ENCODE measurements around the gene TMEM213. TPM values are rescaled to one million over a fixed set of nuclear protein-coding genes. Genes with fewer than 3 reads are reported as not detected.

TMEM213 gene
- total and polyA plus RNA-seq, 10 of the 15 experiments (the other 5 are each of a cell fraction or from before 2014, with no cell fraction given): not detected

GRCh38 chr7:138798836-138799235, 1.0 kb downstream of the TMEM213 start:
- ATAC-seq (no peak), DNase-seq (ENCODE audit: low read depth, low spot score) (no peak), FAIRE-seq (no peak)
- Histone ChIP-seq H3K9me3 (replicated peaks; ENCODE audit: control insufficient read depth, insufficient read depth, low read length) (no peaks in the 10 kb centered on the region), H3K27ac (ENCODE audit: control insufficient read depth, insufficient read depth) (no peak overlapping the region), H3K36me3 (ENCODE audit: control insufficient read depth in 2 of 2, insufficient read depth in 2 of 2, low read length in 1 of 2) (no peaks in the 10 kb centered on the region), H3K79me2 (ENCODE audit: control insufficient read depth, insufficient read depth, low read length) (no peaks in the 10 kb centered on the region), H3K4me1 (ENCODE audit: control insufficient read depth, insufficient read depth, low read length) (no peaks in the 10 kb centered on the region), H3K27me3 (replicated peaks in 1 of 2; ENCODE audit: control insufficient read depth in 2 of 2, insufficient read depth in 2 of 2, low read length in 1 of 2) (no peaks in the 10 kb centered on the region), H2AFZ (ENCODE audit: control insufficient read depth, low read depth, low read length) (no peak overlapping the region), H3K4me2 (ENCODE audit: control insufficient read depth, insufficient read depth) (no peak overlapping the region), H3K9ac (ENCODE audit: control insufficient read depth, insufficient read depth, low read length) (no peak overlapping the region), H4K20me1 (ENCODE audit: control insufficient read depth, insufficient read depth) (no peaks in the 10 kb centered on the region), H3K4me3 (no peak overlapping the region)
- WGBS (ENCODE audit: insufficient coverage, insufficient replicate concordance, low lambda C conversion rate, missing lambda C conversion rate): 27% methylated on average over 5 of the region's 5 CpGs
- BruUV-seq (replicated peaks): no TSS peak
- in situ Hi-C loops (cut with MboI): no loop called here
- RAD21 ChIA-PET (ENCODE audit: unreplicated experiment): interaction anchor here (0.6 kb wide), 1 partner anchor 335 kb away, joined by 3 read pairs; a partner anchor contains a TSS
- CTCF ChIA-PET: no interaction called here
- POLR2A ChIA-PET: no interaction called here
- TF ChIP-seq HCFC1 (IDR thresholded peaks at IDR 0.05; ENCODE audit: low read length) (no peak), ELK1 (IDR thresholded peaks at IDR 0.05; ENCODE audit: low read depth, low read length) (no peak), POLR2AphosphoS2 (IDR thresholded peaks at IDR 0.05; ENCODE audit: low read depth, low read length) (no peak), SPI1 (IDR thresholded peaks at IDR 0.05; ENCODE audit: borderline replicate concordance, insufficient read depth, low read depth, low read length) (no peak), SREBF1 (IDR thresholded peaks at IDR 0.05; ENCODE audit: low read length) (no peak), NRF1 (conservative IDR thresholded peaks at IDR 0.05; ENCODE audit: low read depth, low read length) (no peak), CEBPZ (IDR thresholded peaks at IDR 0.05; ENCODE audit: low read depth, low read length) (no peak), STAT1 (conservative IDR thresholded peaks at IDR 0.05) (no peak), NR2F1 (conservative IDR thresholded peaks at IDR 0.05) (no peak), RB1 (IDR thresholded peaks at IDR 0.05; ENCODE audit: borderline replicate concordance) (no peak), FOXK2 (IDR thresholded peaks at IDR 0.05) (no peak), CREM (IDR thresholded peaks at IDR 0.05; ENCODE audit: low read depth) (no peak), BCL11A (IDR thresholded peaks at IDR 0.05; ENCODE audit: low read depth, low read length) (no peak), CEBPB (IDR thresholded peaks at IDR 0.05; ENCODE audit: borderline replicate concordance in 1 of 2, low read depth in 2 of 2, low read length in 2 of 2) (no peak), ZBED1 (IDR thresholded peaks at IDR 0.05; ENCODE audit: borderline replicate concordance) (no peak), YBX1 (IDR thresholded peaks at IDR 0.05) (no peak)
- SMC1A ChIA-PET (ENCODE audit: uncharacterized antibody, unreplicated experiment): no interaction called here
- intact Hi-C loops (cut with micrococcal nuclease; ENCODE audit: unreplicated experiment): no loop called here
